GM12878 (cell line): Measurements from ENCODE around the gene ZNF333. TPM values are rescaled to one million over a fixed set of nuclear protein-coding genes. Genes with fewer than 3 reads are reported as not detected.

ENCODE experiments used
- ATF7 ChIP-seq: fragments of 450-650 bp; IDR thresholded peaks from 2 replicates; pipeline ENCODE4 v1.6.1; 2016; ENCODE audit warnings: low read depth, mild to moderate bottlenecking
- BMI1 ChIP-seq: fragments of 450-650 bp; IDR thresholded peaks from 2 replicates; pipeline ENCODE4 v1.6.1; 2016; ENCODE audit warnings: mild to moderate bottlenecking, moderate library complexity, borderline replicate concordance
- CHD2 ChIP-seq: IDR thresholded peaks from 2 replicates; pipeline ENCODE4 v1.6.1; 2011; ENCODE audit warnings: low read depth, low read length, improper control_type of control experiment, borderline replicate concordance
- EGR1 ChIP-seq, 2 experiments: IDR thresholded peaks; 1 replicate in 1 of 2; 2 replicates in 1 of 2; pipeline ENCODE4 v1.6.1; 2011 to 2012; ENCODE audit warnings: low read depth in 2 of 2, low read length in 2 of 2, borderline replicate concordance in 1 of 2, mild to moderate bottlenecking in 1 of 2, moderate library complexity in 1 of 2
- ETV6 ChIP-seq, 2 experiments: fragments of 450-650 bp in 1 of 2; IDR thresholded peaks in 1 of 2; conservative IDR thresholded peaks in 1 of 2; 2 replicates each; pipeline ENCODE4 v1.6.1; 2014; ENCODE audit warnings: antibody characterized with exemption in 1 of 2, borderline replicate concordance in 1 of 2, low read depth in 1 of 2, mild to moderate bottlenecking in 1 of 2, moderate library complexity in 1 of 2
- FOXM1 ChIP-seq: IDR thresholded peaks from 2 replicates; pipeline ENCODE4 v1.6.1; 2012; ENCODE audit warnings: low read depth, mild to moderate bottlenecking, inconsistent platforms, low read length, moderate library complexity
- HDAC2 ChIP-seq: fragments of 200-600 bp; sonication (generic); IDR thresholded peaks from 2 replicates; pipeline ENCODE4 v1.6.1; 2017
- KLF5 ChIP-seq: fragments of 450-650 bp; IDR thresholded peaks from 2 replicates; pipeline ENCODE4 v1.6.1; 2014; ENCODE audit warnings: mild to moderate bottlenecking; ENCODE audit not compliant: partially characterized antibody
- RAD21 ChIP-seq: IDR thresholded peaks from 2 replicates; pipeline ENCODE4 v1.6.1; 2011; ENCODE audit warnings: mild to moderate bottlenecking, low read depth, low read length, moderate library complexity; ENCODE audit not compliant: insufficient read depth
- SPI1 ChIP-seq: IDR thresholded peaks from 2 replicates; pipeline ENCODE4 v1.6.1; 2011; ENCODE audit warnings: low read depth, mild to moderate bottlenecking, low read length, moderate library complexity, borderline replicate concordance; ENCODE audit not compliant: insufficient read depth
- YY1 ChIP-seq: IDR thresholded peaks from 2 replicates; pipeline ENCODE4 v1.6.1; 2011; ENCODE audit warnings: low read depth, mild to moderate bottlenecking, low read length
- ZNF274 ChIP-seq: IDR thresholded peaks from one replicate; pipeline ENCODE4 v1.8.0; 2011; ENCODE audit not compliant: insufficient read length, insufficient read depth
- ZSCAN29 ChIP-seq: fragments of 450-650 bp; IDR thresholded peaks from 2 replicates; pipeline ENCODE4 v1.6.1; 2017; ENCODE audit warnings: mild to moderate bottlenecking, moderate library complexity
- polyA plus RNA-seq, 11 experiments: library from polyadenylated mRNA; depleted of rRNA in 4 of 11; unstranded in 6 of 11; stranded (reverse) in 5 of 11; fragments of >200 nt; fragmentation: Nextera tagmentation in 4 of 11; fragmentation: Illumina TruSeq in 1 of 11; extraction: Ambion mirVana in 4 of 11; extraction: Trizol in 1 of 11; gene quantifications; 1 replicate in 1 of 11; 2 replicates in 10 of 11; pipeline versions ENCODE4 v1.2.1 to v1.2.3, GENCODE V29; 2011 to 2016; ENCODE audit warnings: inconsistent platforms in 2 of 11, missing spikeins in 2 of 11, low read depth in 1 of 11
- total RNA-seq, 4 experiments: library from RNA; depleted of rRNA in 3 of 4; stranded (reverse); fragments of >200 nt in 3 of 4; fragmentation: Illumina TruSeq in 1 of 4; extraction: Trizol in 1 of 4; gene quantifications; 2 replicates each; pipeline versions ENCODE4 v1.2.1 to v1.2.3, GENCODE V29; 2013 to 2021
- TF ChIP-seq, protein P1 (sequence below): fragments of 450-650 bp; IDR thresholded peaks from 2 replicates; pipeline ENCODE4 v1.6.1; 2017; ENCODE audit warnings: borderline replicate concordance
- TF ChIP-seq, protein P2 (sequence below): IDR thresholded peaks from 2 replicates; pipeline ENCODE4 v1.6.1; 2012; ENCODE audit warnings: low read length, inconsistent platforms
- TF ChIP-seq, protein P3 (sequence below): fragments of 450-650 bp; IDR thresholded peaks from 2 replicates; pipeline ENCODE4 v1.6.1; 2016; ENCODE audit warnings: mild to moderate bottlenecking
- TF ChIP-seq, protein P4 (sequence below), 3 experiments: IDR thresholded peaks in 2 of 3; conservative IDR thresholded peaks in 1 of 3; 2 replicates each; pipeline ENCODE4 v1.5.1; 2011; ENCODE audit warnings: low read depth in 3 of 3, low read length in 3 of 3, mild to moderate bottlenecking in 3 of 3, control low read depth in 2 of 3, moderate library complexity in 2 of 3, inconsistent platforms in 1 of 3, mixed read lengths in 1 of 3; ENCODE audit not compliant: control insufficient read depth in 2 of 3, insufficient read depth in 1 of 3; ENCODE audit errors: extremely low read depth in 1 of 3
- TF ChIP-seq, protein P5 (sequence below): fragments of 450-650 bp; IDR thresholded peaks from 2 replicates; pipeline ENCODE4 v1.6.1; 2016; ENCODE audit warnings: mild to moderate bottlenecking
- TF ChIP-seq, protein P6 (sequence below): fragments of 450-650 bp; formaldehyde crosslinking; IDR thresholded peaks from 2 replicates; pipeline ENCODE4 v1.5.0; 2022; ENCODE audit warnings: mild to moderate bottlenecking, missing genetic modification characterization

The ZNF333 gene
- total and polyA plus RNA-seq, 10 of the 15 experiments (the other 5 are each of a cell fraction or from before 2014, with no cell fraction given), result 2.3 to 14.1 (median 5.7) TPM

DNA sequence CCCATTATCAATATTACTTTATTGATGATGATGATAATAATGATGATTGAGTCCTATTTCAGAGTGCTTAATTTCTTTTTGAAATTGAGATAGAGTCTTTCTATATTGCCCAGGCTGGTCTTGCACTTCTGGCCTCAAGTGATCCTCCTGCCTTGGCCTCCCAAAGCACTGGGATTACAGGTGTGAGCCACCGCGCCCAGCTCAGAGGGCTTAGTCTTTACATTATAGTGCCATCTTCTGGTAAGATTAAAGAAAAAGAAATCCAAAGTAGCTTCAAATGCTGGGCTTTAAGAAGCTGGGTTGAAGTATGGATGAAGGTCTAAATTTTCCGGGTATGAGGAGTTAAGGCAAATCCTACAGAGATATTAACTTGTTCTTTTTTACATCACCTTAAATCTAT lies 3.4 kb upstream of the ZNF333 start (continued):
- TF ChIP-seq, protein P1, sequence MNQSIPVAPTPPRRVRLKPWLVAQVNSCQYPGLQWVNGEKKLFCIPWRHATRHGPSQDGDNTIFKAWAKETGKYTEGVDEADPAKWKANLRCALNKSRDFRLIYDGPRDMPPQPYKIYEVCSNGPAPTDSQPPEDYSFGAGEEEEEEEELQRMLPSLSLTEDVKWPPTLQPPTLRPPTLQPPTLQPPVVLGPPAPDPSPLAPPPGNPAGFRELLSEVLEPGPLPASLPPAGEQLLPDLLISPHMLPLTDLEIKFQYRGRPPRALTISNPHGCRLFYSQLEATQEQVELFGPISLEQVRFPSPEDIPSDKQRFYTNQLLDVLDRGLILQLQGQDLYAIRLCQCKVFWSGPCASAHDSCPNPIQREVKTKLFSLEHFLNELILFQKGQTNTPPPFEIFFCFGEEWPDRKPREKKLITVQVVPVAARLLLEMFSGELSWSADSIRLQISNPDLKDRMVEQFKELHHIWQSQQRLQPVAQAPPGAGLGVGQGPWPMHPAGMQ, result no peak
- TF ChIP-seq FOXM1 (0 out of 2 replicates have a peak, but pooled peaks have one; percentile 22), KLF5 (no peak), ETV6 (conservative IDR thresholded peaks at IDR 0.05 in 1 of 2, IDR thresholded peaks at IDR 0.05 in 1 of 2; ENCODE audit: borderline replicate concordance in 1 of 2, low read depth in 1 of 2) (no peak), ZSCAN29 (no peak), YY1 (no peak), ZNF274 (no peak), BMI1 (no peak), SPI1 (no peak), CHD2 (no peak), ATF7 (0 out of 2 replicates have a peak, but pooled peaks have one; percentile 36), RAD21 (peak; percentile 73), HDAC2 (no peak), EGR1 (IDR thresholded peaks at IDR 0.05; ENCODE audit: borderline replicate concordance in 1 of 2, low read depth in 2 of 2, low read length in 2 of 2) (no peak)
- TF ChIP-seq, protein P2, sequence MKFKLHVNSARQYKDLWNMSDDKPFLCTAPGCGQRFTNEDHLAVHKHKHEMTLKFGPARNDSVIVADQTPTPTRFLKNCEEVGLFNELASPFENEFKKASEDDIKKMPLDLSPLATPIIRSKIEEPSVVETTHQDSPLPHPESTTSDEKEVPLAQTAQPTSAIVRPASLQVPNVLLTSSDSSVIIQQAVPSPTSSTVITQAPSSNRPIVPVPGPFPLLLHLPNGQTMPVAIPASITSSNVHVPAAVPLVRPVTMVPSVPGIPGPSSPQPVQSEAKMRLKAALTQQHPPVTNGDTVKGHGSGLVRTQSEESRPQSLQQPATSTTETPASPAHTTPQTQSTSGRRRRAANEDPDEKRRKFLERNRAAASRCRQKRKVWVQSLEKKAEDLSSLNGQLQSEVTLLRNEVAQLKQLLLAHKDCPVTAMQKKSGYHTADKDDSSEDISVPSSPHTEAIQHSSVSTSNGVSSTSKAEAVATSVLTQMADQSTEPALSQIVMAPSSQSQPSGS, result no peak
- TF ChIP-seq, protein P3, sequence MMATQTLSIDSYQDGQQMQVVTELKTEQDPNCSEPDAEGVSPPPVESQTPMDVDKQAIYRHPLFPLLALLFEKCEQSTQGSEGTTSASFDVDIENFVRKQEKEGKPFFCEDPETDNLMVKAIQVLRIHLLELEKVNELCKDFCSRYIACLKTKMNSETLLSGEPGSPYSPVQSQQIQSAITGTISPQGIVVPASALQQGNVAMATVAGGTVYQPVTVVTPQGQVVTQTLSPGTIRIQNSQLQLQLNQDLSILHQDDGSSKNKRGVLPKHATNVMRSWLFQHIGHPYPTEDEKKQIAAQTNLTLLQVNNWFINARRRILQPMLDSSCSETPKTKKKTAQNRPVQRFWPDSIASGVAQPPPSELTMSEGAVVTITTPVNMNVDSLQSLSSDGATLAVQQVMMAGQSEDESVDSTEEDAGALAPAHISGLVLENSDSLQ, result no peak
- TF ChIP-seq, protein P4, sequence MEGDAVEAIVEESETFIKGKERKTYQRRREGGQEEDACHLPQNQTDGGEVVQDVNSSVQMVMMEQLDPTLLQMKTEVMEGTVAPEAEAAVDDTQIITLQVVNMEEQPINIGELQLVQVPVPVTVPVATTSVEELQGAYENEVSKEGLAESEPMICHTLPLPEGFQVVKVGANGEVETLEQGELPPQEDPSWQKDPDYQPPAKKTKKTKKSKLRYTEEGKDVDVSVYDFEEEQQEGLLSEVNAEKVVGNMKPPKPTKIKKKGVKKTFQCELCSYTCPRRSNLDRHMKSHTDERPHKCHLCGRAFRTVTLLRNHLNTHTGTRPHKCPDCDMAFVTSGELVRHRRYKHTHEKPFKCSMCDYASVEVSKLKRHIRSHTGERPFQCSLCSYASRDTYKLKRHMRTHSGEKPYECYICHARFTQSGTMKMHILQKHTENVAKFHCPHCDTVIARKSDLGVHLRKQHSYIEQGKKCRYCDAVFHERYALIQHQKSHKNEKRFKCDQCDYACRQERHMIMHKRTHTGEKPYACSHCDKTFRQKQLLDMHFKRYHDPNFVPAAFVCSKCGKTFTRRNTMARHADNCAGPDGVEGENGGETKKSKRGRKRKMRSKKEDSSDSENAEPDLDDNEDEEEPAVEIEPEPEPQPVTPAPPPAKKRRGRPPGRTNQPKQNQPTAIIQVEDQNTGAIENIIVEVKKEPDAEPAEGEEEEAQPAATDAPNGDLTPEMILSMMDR (IDR thresholded peaks at IDR 0.05 in 2 of 3, conservative IDR thresholded peaks at IDR 0.05 in 1 of 3; ENCODE audit: control insufficient read depth in 2 of 3, extremely low read depth in 1 of 3, insufficient read depth in 1 of 3, low read depth in 3 of 3, low read length in 3 of 3), result peak; percentile 24 to 51 (median 34); a peak in 4 of 6 replicates
- TF ChIP-seq, protein P5, sequence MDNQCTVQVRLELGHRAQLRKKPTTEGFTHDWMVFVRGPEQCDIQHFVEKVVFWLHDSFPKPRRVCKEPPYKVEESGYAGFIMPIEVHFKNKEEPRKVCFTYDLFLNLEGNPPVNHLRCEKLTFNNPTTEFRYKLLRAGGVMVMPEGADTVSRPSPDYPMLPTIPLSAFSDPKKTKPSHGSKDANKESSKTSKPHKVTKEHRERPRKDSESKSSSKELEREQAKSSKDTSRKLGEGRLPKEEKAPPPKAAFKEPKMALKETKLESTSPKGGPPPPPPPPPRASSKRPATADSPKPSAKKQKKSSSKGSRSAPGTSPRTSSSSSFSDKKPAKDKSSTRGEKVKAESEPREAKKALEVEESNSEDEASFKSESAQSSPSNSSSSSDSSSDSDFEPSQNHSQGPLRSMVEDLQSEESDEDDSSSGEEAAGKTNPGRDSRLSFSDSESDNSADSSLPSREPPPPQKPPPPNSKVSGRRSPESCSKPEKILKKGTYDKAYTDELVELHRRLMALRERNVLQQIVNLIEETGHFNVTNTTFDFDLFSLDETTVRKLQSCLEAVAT, result no peak
- TF ChIP-seq, protein P6, sequence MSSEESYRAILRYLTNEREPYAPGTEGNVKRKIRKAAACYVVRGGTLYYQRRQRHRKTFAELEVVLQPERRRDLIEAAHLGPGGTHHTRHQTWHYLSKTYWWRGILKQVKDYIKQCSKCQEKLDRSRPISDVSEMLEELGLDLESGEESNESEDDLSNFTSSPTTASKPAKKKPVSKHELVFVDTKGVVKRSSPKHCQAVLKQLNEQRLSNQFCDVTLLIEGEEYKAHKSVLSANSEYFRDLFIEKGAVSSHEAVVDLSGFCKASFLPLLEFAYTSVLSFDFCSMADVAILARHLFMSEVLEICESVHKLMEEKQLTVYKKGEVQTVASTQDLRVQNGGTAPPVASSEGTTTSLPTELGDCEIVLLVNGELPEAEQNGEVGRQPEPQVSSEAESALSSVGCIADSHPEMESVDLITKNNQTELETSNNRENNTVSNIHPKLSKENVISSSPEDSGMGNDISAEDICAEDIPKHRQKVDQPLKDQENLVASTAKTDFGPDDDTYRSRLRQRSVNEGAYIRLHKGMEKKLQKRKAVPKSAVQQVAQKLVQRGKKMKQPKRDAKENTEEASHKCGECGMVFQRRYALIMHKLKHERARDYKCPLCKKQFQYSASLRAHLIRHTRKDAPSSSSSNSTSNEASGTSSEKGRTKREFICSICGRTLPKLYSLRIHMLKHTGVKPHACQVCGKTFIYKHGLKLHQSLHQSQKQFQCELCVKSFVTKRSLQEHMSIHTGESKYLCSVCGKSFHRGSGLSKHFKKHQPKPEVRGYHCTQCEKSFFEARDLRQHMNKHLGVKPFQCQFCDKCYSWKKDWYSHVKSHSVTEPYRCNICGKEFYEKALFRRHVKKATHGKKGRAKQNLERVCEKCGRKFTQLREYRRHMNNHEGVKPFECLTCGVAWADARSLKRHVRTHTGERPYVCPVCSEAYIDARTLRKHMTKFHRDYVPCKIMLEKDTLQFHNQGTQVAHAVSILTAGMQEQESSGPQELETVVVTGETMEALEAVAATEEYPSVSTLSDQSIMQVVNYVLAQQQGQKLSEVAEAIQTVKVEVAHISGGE (CRISPR knock-in tag), result no peak
